IPS DF 6.9 (cell line): ENCODE results near the gene STARD9.

Source experiments
- DNase-seq: peaks from one replicate; pipeline ENCODE4 v3.0.0-alpha.2; 2013; ENCODE audit warnings: low read depth, low spot score
- H3K27ac ChIP-seq: one replicate; pipeline ENCODE4 v1.5.1; 2013; ENCODE audit warnings: low read length, control low read depth
- H3K27me3 ChIP-seq: 2 replicates; pipeline ENCODE4 v1.6.1; 2013; ENCODE audit warnings: mild to moderate bottlenecking, low read length; ENCODE audit not compliant: control insufficient read depth, insufficient read depth
- H3K36me3 ChIP-seq: 2 replicates; pipeline ENCODE4 v1.6.1; 2013; ENCODE audit warnings: low read length; ENCODE audit not compliant: control insufficient read depth, insufficient read depth
- H3K4me1 ChIP-seq: 2 replicates; pipeline ENCODE4 v1.6.1; 2013; ENCODE audit warnings: low read length; ENCODE audit not compliant: control insufficient read depth, insufficient read depth
- H3K4me3 ChIP-seq: 2 replicates; pipeline ENCODE4 v1.5.1; 2013; ENCODE audit warnings: mild to moderate bottlenecking, low read length
- H3K9me3 ChIP-seq: 2 replicates; pipeline ENCODE4 v1.6.1; 2013; ENCODE audit warnings: low read length, inconsistent platforms; ENCODE audit not compliant: control insufficient read depth, insufficient read depth
- WGBS: extraction: QIAGEN DNeasy Blood & Tissue Kit; methylation state at CpG from one replicate; pipeline ENCODE4 v1.1.7; 2013; ENCODE audit warnings: mixed read lengths, missing lambda C conversion rate; ENCODE audit not compliant: insufficient read length, insufficient coverage; 5-methylcytosine and 5-hydroxymethylcytosine counted together

STARD9 gene

DNA sequence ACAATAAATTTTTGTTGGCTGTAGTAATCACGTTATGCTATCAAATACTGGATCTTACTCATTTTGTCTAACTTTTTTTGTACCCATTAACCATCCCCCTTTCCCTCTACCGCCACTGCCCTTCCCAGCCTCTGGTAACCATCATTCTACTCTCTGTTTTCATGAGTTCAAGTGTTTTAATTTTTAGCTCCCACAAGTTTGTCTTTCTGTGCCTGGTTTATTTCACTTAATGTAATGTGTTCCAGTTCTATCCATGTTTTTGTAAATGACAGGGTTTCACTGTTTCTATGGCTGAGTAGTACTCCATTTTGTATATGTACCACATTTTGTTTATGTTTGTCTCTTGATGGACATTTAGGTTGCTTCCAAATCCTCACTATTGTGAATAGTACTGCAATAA, 52.1 kb downstream of the STARD9 start:
- WGBS, result no CpG with 5 or more reads among the region's 2 CpGs
- H3K36me3 ChIP-seq, result no peaks in the 10 kb centered on the region

DNA sequence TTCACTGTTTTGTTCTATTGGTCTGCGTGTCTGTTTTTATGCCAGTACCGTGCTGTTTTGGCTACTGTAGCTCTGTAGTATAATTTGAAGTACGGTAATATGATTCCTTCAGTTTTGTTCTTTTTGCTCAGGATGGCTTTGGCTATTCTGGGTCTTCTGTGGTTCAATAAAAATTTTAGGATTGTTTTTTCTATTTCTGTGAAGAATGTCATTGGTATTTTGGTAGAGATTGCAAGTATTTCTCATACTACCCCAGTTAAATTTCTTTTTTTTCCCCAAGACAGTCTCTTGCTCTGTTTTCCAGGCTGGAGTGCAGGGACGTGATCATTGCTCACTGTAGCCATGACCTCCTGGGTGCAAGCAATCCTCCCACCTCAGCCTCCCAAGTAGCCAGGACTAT, 53.4 kb downstream of the STARD9 start:
- no peak for DNase-seq
- H3K4me1 ChIP-seq, result no peaks in the 10 kb centered on the region
- H3K36me3 ChIP-seq, result no peaks in the 10 kb centered on the region
- no peak overlapping the region for H3K4me3 ChIP-seq
- no peaks in the 10 kb centered on the region for H3K9me3 ChIP-seq
- H3K27ac ChIP-seq, result no peak overlapping the region
- no peaks in the 10 kb centered on the region for H3K27me3 ChIP-seq
- WGBS, result no CpG with 5 or more reads among the region's 4 CpGs

More for the DNA sequence above, 52.1 kb downstream of the STARD9 start:
- Histone ChIP-seq H3K4me1 (no peaks in the 10 kb centered on the region), H3K27ac (no peak overlapping the region), H3K9me3 (no peaks in the 10 kb centered on the region), H3K27me3 (no peaks in the 10 kb centered on the region), H3K4me3 (no peak overlapping the region)
- no peak for DNase-seq

DNA sequence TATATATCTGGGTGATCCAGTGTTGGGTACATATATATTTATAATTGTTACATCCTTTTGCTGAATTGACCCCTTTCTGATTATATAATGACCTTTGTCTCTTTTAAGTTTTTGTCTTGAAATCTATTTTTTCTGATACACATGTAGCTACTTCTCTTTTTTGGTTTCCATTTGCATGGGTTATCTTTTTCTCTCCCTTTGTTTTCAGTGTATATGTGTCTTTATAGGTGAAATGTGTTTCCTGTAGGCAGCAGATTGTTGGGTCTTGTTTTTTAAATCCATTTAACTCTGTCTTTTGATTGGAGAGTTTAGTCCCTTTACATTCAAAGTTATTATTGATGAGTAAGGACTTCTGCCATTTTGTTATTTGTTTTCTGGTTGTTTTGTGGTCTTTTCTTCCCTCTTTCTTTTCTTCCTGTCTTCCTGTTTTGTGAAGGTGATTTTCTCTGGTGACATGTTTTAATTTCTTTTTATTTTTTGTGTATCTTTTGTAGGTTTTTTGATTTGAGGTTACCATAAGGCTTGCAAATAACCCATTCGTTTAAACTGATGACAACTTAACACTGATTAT, 56.8 kb downstream of the STARD9 start:
- Histone ChIP-seq H3K4me3 (no peak overlapping the region), H3K4me1 (no peaks in the 10 kb centered on the region), H3K36me3 (no peaks in the 10 kb centered on the region), H3K27ac (no peak overlapping the region), H3K9me3 (no peaks in the 10 kb centered on the region), H3K27me3 (no peaks in the 10 kb centered on the region)
- WGBS, result no CpG with 5 or more reads among the region's 1 CpG
- no peak for DNase-seq

DNA sequence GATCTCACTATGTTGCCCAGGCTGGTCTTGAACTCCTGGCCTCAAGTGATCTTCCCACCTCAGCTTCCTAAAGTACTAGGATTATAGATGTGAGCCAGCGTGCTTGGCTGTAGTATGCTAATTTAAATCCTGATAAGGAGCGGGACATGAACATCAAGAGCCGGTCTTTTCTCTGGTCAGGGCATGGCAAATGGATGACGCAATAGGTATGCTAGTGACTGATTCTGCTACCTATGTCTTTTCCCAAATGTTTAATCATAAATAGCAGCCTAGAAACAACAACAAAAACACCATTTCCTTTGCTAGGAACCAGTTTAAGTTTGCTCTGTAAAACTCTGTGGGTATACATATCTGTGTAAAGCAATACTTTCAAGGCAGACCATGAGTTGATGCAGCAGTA, 64.7 kb downstream of the STARD9 start:
- Histone ChIP-seq H3K9me3 (no peaks in the 10 kb centered on the region), H3K36me3 (no peaks in the 10 kb centered on the region), H3K27ac (no peak overlapping the region), H3K4me3 (no peak overlapping the region), H3K4me1 (no peaks in the 10 kb centered on the region), H3K27me3 (no peaks in the 10 kb centered on the region)
- DNase-seq, result no peak
- no CpG with 5 or more reads among the region's 4 CpGs for WGBS

DNA sequence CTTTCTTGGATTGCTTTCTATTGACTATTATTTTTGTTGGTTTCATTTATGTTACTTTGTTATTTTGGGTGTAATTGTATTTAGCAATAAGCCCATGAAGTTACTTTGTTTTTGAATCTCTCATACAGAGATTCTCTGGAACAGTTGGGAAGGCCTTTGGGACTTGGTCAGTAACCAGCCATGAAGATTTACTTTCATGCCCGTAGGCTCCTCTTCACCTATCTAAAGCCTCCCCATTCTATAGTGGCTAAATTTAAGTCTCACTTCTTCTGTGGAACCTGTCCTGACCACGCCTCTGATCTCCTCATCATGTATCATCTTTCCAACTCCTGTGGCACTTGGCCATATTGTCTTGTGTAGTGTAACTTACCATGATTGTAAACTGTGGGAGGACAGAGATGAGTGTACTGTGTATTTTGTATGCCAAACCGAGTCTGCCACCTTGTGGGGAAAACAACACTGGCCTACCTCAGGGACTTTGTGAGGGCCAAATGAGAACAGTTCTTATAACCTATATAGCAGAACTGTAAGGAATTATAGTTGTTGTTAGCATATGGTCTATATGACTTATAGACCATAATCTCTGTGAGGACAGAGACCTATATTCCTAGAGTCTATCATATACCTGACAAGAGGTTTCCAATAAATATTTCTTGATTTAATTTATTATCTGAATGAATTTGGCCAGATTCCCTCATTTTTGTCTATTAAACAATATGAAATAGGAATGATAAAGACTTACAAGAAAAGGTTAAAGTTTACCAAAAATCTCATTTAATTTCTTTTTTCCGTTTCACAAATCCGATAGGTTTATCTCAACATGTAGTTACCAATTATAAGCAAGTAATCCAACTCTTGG, 75.0 kb downstream of the STARD9 start:
- Histone ChIP-seq H3K27me3 (no peaks in the 10 kb centered on the region), H3K4me3 (no peak overlapping the region), H3K27ac (no peak overlapping the region), H3K4me1 (no peaks in the 10 kb centered on the region), H3K9me3 (no peaks in the 10 kb centered on the region), H3K36me3 (no peaks in the 10 kb centered on the region)
- DNase-seq, result peak; percentile 47
- WGBS, result no CpG with 5 or more reads among the region's 5 CpGs

DNA sequence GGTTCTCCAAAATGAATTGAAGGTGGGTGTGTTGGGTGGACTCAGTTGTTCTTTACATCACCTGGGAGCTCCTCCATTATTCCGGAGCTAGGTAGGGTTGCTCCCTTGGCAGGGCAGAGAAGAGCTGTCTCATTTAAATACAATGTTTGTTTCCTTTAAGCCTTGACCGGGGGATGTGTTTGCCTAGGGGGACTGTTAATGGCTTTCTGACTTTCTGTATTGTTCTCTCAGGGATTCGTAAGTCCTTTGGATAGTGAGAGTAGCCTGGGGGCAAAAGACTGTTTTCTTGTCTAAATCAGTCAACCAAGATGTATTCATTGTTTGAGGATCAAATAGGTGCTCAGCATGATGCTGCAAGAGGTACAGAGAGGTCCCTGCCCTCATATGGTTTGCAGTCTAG, 90.4 kb downstream of the STARD9 start:
- no peak overlapping the region for H3K27ac ChIP-seq
- H3K27me3 ChIP-seq, result no peaks in the 10 kb centered on the region
- H3K4me1 ChIP-seq, result no peaks in the 10 kb centered on the region; the same call in 1 of the 2 replicates
- no peaks in the 10 kb centered on the region for H3K9me3 ChIP-seq
- no peak overlapping the region for H3K4me3 ChIP-seq
- whole genome bisulfite sequencing, result no CpG with 5 or more reads among the region's 3 CpGs
- DNase-seq, result no peak
- no peaks in the 10 kb centered on the region; the same call in 1 of the 2 replicates for H3K36me3 ChIP-seq

DNA sequence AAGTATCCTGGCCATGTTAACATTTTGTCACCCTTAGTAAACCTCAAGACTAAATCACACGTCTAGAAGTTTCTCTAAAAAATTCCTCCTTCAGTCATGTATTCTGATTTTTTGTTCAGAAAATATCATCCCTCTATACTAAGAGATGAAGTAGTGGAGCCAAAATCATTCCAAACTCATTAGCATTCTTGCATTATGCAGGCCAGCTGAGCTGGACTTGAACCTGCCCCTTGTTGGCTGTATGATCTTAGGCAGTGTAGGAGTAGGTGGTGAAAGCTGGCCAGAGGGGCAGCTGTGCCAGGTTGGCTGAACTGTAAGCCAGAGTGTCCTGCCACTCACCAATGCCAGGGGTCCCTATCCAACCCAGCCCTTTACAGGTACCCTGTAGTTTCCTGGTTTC, 92.4 kb downstream of the STARD9 start:
- WGBS, result no CpG with 5 or more reads among the region's 1 CpG

DNA sequence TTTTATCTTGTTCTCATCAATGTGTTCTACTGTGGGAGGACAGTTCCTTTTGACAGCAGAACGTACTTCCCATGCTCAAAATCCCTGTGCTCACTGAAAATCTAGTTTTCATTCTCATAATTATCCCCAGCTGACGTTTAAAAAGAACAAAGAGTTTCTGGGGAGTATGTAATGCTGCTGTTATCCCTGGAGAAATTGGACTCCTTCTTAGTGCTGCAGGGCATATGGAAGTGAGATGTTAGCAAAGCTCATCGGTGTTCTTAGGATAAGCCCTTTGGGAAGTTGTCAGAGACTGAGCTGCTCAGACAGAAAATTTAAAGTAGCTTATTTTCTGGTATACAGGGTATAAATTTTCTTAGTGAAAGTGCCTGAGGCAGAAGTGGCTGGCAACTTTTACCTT, 95.0 kb downstream of the STARD9 start:
- WGBS, result no CpG with 5 or more reads among the region's 3 CpGs
- DNase-seq, result no peak
- H3K27me3 ChIP-seq, result no peaks in the 10 kb centered on the region
- no peak overlapping the region for H3K27ac ChIP-seq
- H3K36me3 ChIP-seq, result peaks cover 3% of the 10 kb centered on the region
- no peak overlapping the region for H3K4me3 ChIP-seq
- no peaks in the 10 kb centered on the region for H3K9me3 ChIP-seq
- no peaks in the 10 kb centered on the region; the same call in 1 of the 2 replicates for H3K4me1 ChIP-seq

More for the DNA sequence above, 92.4 kb downstream of the STARD9 start:
- Histone ChIP-seq H3K4me1 (no peaks in the 10 kb centered on the region; the same call in 1 of the 2 replicates), H3K27me3 (no peaks in the 10 kb centered on the region), H3K9me3 (no peaks in the 10 kb centered on the region), H3K36me3 (no peaks in the 10 kb centered on the region; the same call in 1 of the 2 replicates), H3K27ac (no peak overlapping the region), H3K4me3 (no peak overlapping the region)
- no peak for DNase-seq

DNA sequence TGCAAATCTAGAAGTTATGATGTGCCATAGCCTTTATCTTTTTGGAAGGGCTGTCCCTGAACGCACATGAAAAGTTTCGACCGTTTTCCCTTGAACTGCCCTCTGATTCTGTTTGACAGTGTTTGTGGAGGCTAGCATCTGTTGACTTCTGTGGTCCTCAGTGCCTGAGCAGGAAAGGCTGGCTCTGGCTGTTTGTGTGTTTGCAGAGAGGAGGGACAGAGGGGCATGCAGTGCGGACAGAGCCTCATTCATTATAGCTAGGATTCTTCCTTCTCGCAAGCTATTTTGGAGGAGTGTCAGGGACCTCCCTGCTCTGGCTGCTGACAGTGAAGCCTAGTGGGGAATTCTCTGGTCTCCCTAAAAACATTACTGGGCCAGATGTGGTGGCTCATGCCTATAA, 97.0 kb downstream of the STARD9 start:
- no peaks in the 10 kb centered on the region for H3K9me3 ChIP-seq
- DNase-seq, result no peak
- H3K27me3 ChIP-seq, result no peaks in the 10 kb centered on the region
- no peaks in the 10 kb centered on the region for H3K4me1 ChIP-seq
- no peak overlapping the region for H3K4me3 ChIP-seq
- no peak overlapping the region for H3K27ac ChIP-seq
- WGBS, result no CpG with 5 or more reads among the region's 5 CpGs
- H3K36me3 ChIP-seq, result peaks cover 3% of the 10 kb centered on the region

DNA sequence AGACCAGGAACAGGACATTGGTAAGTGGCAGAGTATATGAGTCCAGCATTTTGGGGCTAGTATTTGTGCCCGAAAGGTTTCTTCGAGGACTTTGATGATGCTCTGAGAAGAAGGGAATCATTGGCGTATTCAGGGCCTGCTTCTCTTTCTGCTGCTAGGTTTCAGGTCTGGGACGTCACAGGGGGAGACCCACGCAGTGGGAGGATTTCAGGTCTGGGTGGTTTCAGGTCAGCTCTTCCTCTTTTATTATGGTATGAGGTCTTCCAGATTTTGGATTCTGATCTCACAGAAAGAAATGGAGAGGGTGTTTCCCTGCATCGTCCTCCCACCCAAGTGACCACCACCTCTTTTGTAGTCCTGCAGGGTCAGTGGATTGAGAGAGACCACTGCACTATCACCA, 99.1 kb downstream of the STARD9 start:
- no CpG with 5 or more reads among the region's 6 CpGs for WGBS
- H3K36me3 ChIP-seq, result peaks cover 3% of the 10 kb centered on the region; the same call in 1 of the 2 replicates
- no peak overlapping the region for H3K27ac ChIP-seq
- H3K9me3 ChIP-seq, result no peaks in the 10 kb centered on the region
- no peaks in the 10 kb centered on the region for H3K27me3 ChIP-seq
- DNase-seq, result no peak
- H3K4me3 ChIP-seq, result no peak overlapping the region
- H3K4me1 ChIP-seq, result no peaks in the 10 kb centered on the region
